Measurements from ENCODE around the gene ATP2C2. TPM values are rescaled to one million over a fixed set of nuclear protein-coding genes. Genes with fewer than 3 reads are reported as not detected.

The ATP2C2 gene
- total RNA-seq, 4 donors from 2014 or later, result 1.1 to 25.8 (median 5.6) TPM

GRCh38 chr16:84461413-84462295 lies 93.3 kb downstream of the ATP2C2 start:
- WGBS, 2 donors, result 89 to 94% methylated on average over 16 to 18 of the region's 30 CpGs

GRCh38 chr16:84462296-84463210 lies 94.2 kb downstream of the ATP2C2 start:
- DNase-seq, result no peak

More at GRCh38 chr16:84461413-84462295, 93.3 kb downstream of the ATP2C2 start:
- DNase-seq, result no peak
- H3K27me3 ChIP-seq, result no peaks in the 10 kb centered on the region
- no peak overlapping the region for H3K27ac ChIP-seq
- H3K4me1 ChIP-seq, result peaks cover 0 to 13% (median 0%) of the 10 kb centered on the region in 3 donors
- TF ChIP-seq POLR2A (IDR thresholded peaks at IDR 0.05), result no peak
- TF ChIP-seq CTCF (IDR thresholded peaks at IDR 0.05), result no peak
- no peak overlapping the region for H3K4me3 ChIP-seq
- H3K9me3 ChIP-seq, result no peaks in the 10 kb centered on the region
- intact Hi-C loops (cut with DNase I), result no loop called here
- H3K36me3 ChIP-seq, result peaks cover 0 to 58% (median 8%) of the 10 kb centered on the region in 3 donors

GRCh38 chr16:84463221-84463620 lies 94.9 kb downstream of the ATP2C2 start:
- Histone ChIP-seq H3K4me1 (peaks cover 0 to 13% (median 0%) of the 10 kb centered on the region in 3 donors), H3K27me3 (no peaks in the 10 kb centered on the region), H3K4me3 (no peak overlapping the region), H3K9me3 (peaks cover 0 to 12% (median 8%) of the 10 kb centered on the region in 3 donors), H3K36me3 (peaks cover 5 to 74% (median 8%) of the 10 kb centered on the region in 3 donors), H3K27ac (no peak overlapping the region)
- no peak for DNase-seq
- TF ChIP-seq CTCF (IDR thresholded peaks at IDR 0.05) (no peak), POLR2A (IDR thresholded peaks at IDR 0.05) (no peak)
- intact Hi-C loops (cut with DNase I), result no loop called here
- WGBS, 2 donors, result 72 to 82% methylated on average over 5 of the region's 7 CpGs

More at GRCh38 chr16:84462296-84463210, 94.2 kb downstream of the ATP2C2 start:
- Histone ChIP-seq H3K4me1 (peaks cover 0 to 13% (median 0%) of the 10 kb centered on the region in 3 donors), H3K27ac (no peak overlapping the region), H3K4me3 (no peak overlapping the region), H3K36me3 (peaks cover 5 to 67% (median 8%) of the 10 kb centered on the region in 3 donors), H3K27me3 (no peaks in the 10 kb centered on the region), H3K9me3 (peaks cover 0 to 8% (median 5%) of the 10 kb centered on the region in 3 donors)
- intact Hi-C loops (cut with DNase I), result no loop called here
- no peak for TF ChIP-seq POLR2A (IDR thresholded peaks at IDR 0.05)
- TF ChIP-seq CTCF (IDR thresholded peaks at IDR 0.05), result no peak
- WGBS, 2 donors, result 56 to 93% methylated on average over 3 to 4 of the region's 24 CpGs

GRCh38 chr16:84464116-84464515 lies 95.8 kb downstream of the ATP2C2 start:
- Histone ChIP-seq H3K36me3 (peaks cover 5 to 83% (median 8%) of the 10 kb centered on the region in 3 donors), H3K4me1 (peaks cover 0 to 13% (median 0%) of the 10 kb centered on the region in 3 donors), H3K27ac (no peak overlapping the region), H3K27me3 (no peaks in the 10 kb centered on the region), H3K4me3 (no peak overlapping the region), H3K9me3 (peaks cover 0 to 13% (median 8%) of the 10 kb centered on the region in 3 donors)
- intact Hi-C loops (cut with DNase I), result no loop called here
- WGBS, 2 donors, result 61 to 64% methylated on average over 4 to 6 of the region's 6 CpGs
- TF ChIP-seq CTCF (IDR thresholded peaks at IDR 0.05), result no peak
- TF ChIP-seq POLR2A (IDR thresholded peaks at IDR 0.05), result no peak
- DNase-seq, result no peak

Data from esophagus squamous epithelium (tissue), 5 donors.